HG03575 (cell line): Measurements from ENCODE around the gene WNT7A.

Experiments used
- ATAC-seq: cut with Tn5 transposase; IDR thresholded peaks from one replicate; pipeline ENCODE4 v1.9.1; 2021; ENCODE audit not compliant: unreplicated experiment, insufficient number of reproducible peaks, low FRiP score; ENCODE audit errors: extremely low read depth

Gene WNT7A

GRCh38 chr3:13788522-13789424 lies 91.1 kb downstream of the WNT7A start:
- ATAC-seq, result no peak

- no peak for ATAC-seq
Measured at GRCh38 chr3:13787533-13788132, 92.2 kb downstream of the WNT7A start.

- ATAC-seq, result no peak
Measured at GRCh38 chr3:13786811-13787210, 93.1 kb downstream of the WNT7A start.

GRCh38 chr3:13785853-13786436 lies 93.9 kb downstream of the WNT7A start:
- ATAC-seq, result no peak

- no peak for ATAC-seq
Measured at GRCh38 chr3:13785351-13785750, 94.5 kb downstream of the WNT7A start.

GRCh38 chr3:13783476-13783875 lies 96.4 kb downstream of the WNT7A start:
- ATAC-seq, result no peak

- ATAC-seq, result no peak
Measured at GRCh38 chr3:13782501-13782900, 97.4 kb downstream of the WNT7A start.

- no peak for ATAC-seq
Measured at GRCh38 chr3:13781417-13781816, 98.5 kb downstream of the WNT7A start.

- no peak for ATAC-seq
Measured at GRCh38 chr3:13780432-13781176, 99.3 kb downstream of the WNT7A start.

- no peak for ATAC-seq
Measured at GRCh38 chr3:13776253-13777050, 103.4 kb downstream of the WNT7A start.

- ATAC-seq, result no peak
Measured at GRCh38 chr3:13772885-13773745, 106.8 kb downstream of the WNT7A start.

- no peak for ATAC-seq
Measured at GRCh38 chr3:13772321-13772745, 107.5 kb downstream of the WNT7A start.

GRCh38 chr3:13771496-13771895 lies 108.4 kb downstream of the WNT7A start:
- ATAC-seq, result no peak

- no peak for ATAC-seq
Measured at GRCh38 chr3:13770170-13771169, 109.4 kb downstream of the WNT7A start.

- no peak for ATAC-seq
Measured at GRCh38 chr3:13769422-13769821, 110.4 kb downstream of the WNT7A start.

- ATAC-seq, result no peak
Measured at GRCh38 chr3:13768453-13768852, 111.4 kb downstream of the WNT7A start.

- ATAC-seq, result no peak
Measured at GRCh38 chr3:13767896-13768295, 112.0 kb downstream of the WNT7A start.
